GM18508 (cell line): ENCODE data around the gene ITGB4.

ENCODE experiments used
- ATAC-seq: cut with Tn5 transposase; IDR thresholded peaks from one replicate; pipeline ENCODE4 v1.9.1; 2021; ENCODE audit warnings: moderate number of reproducible peaks; ENCODE audit not compliant: insufficient read depth, unreplicated experiment

ITGB4 gene

DNA sequence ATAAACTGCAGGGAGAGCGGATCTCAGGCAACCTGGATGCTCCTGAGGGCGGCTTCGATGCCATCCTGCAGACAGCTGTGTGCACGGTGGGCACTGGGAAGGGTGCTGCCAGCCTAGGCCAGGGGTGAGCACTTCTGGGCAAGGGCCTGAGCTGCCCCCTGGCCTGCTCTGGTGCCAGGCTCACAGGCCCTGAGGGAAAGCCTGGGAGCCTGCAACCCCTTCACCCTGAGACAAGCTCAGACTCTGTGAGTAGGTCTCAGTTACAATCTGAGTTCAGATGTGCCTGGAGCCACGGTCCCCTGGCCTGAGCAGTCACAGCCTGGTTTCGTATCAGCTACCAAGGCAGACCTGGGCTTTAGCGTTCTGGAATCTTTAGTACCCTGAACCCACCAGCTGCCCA, 8.1 kb downstream of the ITGB4 start:
- ATAC-seq: no peak

DNA sequence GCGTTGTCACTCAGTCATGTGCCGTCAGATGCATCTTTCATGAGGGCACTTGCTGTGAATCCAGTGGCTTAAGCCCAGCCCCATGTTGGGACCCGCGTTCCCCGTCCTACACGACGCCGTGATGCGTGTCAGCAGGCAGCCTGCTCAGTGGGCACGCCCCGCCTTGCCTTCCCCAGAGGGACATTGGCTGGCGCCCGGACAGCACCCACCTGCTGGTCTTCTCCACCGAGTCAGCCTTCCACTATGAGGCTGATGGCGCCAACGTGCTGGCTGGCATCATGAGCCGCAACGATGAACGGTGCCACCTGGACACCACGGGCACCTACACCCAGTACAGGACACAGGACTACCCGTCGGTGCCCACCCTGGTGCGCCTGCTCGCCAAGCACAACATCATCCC, 8.8 kb downstream of the ITGB4 start:
- ATAC-seq: no peak

DNA sequence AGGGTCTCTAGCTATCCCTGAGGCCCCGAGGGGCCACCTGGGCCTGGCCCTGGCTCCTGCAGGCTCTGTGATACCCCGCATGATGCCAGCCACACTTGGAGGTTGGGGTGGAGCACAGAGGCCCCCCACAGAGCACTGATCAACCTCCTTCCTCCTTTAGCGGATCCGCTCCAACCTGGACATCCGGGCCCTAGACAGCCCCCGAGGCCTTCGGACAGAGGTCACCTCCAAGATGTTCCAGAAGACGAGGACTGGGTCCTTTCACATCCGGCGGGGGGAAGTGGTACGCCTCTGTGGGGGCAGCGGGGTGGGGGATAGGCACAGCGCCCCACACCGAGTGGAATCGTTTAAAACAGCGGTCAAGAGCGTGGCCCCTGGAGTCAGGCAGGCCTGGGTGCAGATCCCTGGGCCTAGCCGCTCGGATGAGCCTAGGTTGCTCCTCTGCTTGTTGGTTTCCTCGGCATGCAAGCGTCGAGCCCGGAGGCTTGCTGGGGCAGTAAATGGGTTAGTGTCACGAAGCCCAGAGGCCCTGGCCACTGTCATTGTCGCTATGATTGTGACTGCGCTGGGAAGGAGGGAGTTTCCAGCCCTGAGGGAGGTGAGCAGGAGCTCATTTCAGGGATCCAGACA, 9.9 kb downstream of the ITGB4 start:
- no peak for ATAC-seq

DNA sequence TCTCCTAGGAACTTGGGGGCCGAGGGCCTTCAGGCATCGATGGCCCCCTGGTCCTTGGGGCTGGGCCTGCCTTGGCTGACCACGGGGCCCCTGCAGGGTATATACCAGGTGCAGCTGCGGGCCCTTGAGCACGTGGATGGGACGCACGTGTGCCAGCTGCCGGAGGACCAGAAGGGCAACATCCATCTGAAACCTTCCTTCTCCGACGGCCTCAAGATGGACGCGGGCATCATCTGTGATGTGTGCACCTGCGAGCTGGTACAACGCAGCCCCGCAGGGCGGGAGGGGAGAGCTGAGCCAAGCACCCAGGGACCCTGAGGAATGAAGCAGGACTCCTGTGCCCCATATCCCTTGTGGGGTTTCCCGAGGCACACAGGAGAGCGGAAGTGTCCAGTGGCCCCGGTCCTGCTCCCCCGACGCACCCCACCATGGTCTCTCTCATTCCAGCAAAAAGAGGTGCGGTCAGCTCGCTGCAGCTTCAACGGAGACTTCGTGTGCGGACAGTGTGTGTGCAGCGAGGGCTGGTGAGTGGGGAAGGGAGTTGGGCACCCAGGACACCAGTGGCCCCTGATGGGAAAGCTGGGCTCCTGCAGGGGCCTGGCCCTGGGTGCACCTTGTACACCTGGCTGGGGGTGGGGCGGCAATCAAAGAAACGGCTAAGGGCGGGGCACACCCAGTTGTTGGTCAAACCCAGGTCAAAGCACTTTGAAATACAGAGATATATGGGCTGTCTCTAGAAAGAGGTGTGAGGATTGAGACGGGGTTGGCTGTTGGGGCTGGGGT, 10.6 kb downstream of the ITGB4 start:
- ATAC-seq: no peak

DNA sequence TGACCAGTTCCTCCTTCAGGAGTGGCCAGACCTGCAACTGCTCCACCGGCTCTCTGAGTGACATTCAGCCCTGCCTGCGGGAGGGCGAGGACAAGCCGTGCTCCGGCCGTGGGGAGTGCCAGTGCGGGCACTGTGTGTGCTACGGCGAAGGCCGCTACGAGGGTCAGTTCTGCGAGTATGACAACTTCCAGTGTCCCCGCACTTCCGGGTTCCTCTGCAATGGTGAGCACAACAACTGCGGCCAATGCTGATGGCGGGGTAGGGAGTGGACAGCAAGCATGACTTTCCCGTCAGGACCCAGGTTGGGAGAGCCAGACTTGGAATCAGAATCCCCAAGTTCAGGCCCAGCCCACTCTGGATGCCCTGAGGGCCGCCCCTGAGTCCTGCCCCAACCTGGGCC, 12.2 kb downstream of the ITGB4 start:
- ATAC-seq: no peak

DNA sequence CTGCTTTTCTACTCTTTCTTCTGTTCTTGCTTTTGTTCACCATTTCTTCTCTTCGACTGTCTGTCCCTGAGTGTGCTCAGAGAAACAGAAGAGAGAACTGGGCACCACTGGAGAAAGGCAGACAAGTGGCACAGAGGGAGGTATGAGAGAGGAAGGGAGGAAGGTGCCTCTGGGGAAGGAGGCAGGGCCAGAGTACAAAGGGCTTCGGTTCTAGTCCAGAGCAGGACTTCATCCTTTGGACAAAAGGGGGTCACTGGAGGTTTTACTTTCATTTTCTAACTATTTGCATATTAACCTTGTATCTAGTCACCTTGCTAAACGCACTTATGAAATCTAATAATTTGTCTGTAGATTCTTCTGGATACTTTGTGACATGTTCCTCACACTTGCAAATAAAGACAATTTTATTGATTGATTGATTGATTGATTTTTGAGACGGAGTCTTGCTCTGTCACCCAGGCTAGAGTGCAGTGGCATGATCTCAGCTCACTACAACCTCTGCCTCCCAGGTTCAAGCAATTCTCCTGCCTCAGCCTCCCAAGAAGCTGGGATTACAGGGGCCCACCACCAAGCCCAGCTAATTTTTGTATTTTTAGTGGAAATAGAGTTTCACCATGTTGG, 13.5 kb downstream of the ITGB4 start:
- no peak for ATAC-seq

DNA sequence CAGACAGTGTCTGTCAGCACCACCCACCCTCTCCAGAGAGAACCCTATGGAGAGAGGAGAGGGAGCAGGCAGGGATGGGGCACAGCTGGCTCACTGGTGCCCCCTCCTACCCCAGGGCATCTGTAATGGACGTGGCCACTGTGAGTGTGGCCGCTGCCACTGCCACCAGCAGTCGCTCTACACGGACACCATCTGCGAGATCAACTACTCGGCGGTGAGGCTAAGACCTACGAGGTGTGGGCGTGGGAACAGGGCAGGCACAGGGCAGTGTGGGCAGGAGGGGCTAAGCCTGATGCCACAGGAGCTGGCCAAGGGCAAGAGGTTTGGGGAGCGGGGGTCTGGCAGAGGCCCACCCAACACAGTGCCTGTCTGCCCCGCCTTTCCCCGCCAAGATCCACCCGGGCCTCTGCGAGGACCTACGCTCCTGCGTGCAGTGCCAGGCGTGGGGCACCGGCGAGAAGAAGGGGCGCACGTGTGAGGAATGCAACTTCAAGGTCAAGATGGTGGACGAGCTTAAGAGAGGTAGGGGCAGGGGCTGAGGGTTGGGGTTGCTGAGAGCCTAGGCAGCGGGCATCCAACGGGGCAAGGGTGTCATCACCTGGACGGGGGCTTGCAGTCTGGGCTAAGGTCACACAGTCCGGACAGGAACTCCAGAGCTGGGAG, 15.0 kb downstream of the ITGB4 start:
- no peak for ATAC-seq

DNA sequence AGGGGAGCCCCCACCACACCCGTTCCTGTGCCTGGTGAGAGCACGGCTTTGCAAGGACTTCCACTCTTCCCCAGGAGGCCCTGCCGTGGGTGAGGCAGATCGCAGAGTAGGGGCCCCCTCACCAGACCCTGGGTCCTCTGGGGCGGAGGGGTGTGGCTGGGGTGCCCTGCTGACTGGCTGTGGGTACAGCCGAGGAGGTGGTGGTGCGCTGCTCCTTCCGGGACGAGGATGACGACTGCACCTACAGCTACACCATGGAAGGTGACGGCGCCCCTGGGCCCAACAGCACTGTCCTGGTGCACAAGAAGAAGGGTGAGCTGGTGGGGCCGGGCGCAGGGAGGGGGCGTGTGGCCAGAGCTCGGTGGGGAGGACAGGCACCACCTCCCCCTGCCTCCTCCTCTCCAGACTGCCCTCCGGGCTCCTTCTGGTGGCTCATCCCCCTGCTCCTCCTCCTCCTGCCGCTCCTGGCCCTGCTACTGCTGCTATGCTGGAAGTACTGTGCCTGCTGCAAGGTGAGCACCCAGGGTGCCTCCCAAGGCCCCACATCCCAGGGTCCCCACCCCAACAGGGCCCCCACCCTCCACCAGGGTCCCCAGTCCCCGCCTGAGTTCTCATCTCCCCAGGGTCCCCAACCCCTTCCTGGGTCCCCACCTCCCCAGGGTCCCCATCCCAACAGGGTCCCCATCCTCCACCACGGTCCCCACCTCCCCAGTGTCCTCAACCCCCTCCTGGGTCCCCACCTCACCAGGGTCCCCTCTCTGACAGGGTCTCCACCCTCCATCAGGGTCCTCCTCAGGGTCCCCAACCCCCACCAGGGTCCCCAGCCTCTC, 16.1 kb downstream of the ITGB4 start:
- ATAC-seq: no peak

DNA sequence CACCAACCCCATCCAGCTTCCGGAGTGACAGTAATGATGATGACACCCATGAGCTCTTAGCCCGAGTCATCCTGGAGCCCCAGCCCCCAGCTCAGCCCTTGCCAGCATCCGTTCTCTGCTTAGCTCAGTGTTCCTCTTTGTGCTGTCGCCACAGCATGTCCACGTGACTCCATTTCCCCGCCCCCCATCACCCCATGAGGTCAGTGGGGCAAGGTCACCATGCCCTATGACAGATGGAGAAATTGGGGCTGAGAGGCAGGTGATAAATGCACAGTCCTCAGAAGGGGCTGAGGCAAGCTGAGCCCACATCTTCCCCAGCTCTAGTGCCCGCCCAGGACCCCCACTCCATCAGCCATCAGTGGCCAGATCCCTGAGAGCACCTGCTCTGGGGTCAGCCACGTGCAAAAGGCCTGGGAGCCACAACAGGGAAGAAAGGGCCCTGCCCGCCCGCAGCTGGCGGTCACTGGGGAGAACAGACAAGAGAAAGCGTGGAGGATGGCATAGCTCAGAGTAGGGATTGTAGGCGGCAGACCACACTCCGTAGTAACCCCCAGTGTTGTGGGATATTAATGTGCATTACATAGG, 17.1 kb downstream of the ITGB4 start:
- ATAC-seq: no peak

DNA sequence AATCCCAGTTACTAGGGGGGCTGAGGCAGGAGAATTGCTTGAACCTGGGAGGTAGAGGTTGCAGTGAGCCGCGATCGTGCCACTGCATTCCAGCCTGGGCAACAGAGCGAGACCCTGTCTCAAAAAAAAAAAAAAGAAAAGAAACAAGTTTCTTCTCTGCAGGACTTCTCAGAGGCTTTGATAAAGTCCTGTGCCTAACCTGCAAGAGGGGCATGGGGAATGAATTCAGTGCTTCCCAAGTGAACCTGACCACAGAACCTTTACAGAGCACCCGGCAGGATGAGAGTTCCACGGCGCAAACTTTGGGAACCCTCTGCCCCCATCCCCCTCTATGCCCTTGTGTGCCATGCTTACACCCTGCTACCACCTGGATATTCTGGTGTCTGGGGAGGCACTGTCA, 17.9 kb downstream of the ITGB4 start:
- ATAC-seq: no peak

DNA sequence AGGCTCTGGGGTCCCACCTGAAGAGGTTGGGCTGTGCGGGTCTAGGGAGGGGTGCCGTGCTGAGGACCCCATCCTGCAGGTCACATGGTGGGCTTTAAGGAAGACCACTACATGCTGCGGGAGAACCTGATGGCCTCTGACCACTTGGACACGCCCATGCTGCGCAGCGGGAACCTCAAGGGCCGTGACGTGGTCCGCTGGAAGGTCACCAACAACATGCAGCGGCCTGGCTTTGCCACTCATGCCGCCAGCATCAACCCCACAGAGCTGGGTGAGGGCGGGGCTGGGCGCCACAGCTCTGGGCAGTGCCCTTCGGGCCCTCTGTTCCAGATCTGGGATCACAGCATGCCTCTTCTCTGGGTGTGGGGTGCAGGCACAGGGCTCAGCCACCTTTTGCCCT, 18.5 kb downstream of the ITGB4 start:
- ATAC-seq: no peak

DNA sequence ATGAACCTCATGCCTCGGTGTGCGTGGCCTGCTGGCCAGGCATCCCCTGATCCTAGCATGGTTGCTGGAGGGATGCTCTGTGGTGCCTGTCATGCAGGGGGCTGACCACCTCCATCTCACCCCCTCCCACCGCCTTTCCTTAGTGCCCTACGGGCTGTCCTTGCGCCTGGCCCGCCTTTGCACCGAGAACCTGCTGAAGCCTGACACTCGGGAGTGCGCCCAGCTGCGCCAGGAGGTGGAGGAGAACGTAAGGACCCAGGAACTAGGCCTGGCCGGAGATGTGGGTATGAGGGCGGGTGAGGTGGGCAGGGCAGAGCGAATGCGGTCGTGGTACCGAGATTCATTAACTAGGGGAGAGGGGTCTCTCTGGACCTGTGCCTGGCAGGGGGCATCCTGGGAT, 19.0 kb downstream of the ITGB4 start:
- ATAC-seq: no peak

DNA sequence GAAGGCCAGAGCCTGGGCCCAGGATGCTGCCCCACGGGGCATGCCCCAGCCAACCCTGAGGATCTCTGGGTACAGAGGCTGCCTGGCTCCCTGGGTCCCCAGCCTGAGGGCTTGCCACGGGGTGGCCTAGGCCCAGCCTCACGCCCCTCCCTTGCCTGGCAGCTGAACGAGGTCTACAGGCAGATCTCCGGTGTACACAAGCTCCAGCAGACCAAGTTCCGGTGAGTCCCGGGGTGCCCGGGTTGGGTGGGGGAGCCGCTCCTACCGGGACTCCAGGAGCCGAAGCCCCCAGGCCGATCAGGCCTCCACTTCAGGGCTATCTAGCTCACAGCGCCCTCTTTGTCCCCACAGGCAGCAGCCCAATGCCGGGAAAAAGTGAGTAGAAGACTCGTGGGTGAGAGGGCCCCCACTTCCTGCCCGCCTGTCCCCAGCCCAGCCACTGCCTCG, 19.4 kb downstream of the ITGB4 start:
- ATAC-seq: no peak

DNA sequence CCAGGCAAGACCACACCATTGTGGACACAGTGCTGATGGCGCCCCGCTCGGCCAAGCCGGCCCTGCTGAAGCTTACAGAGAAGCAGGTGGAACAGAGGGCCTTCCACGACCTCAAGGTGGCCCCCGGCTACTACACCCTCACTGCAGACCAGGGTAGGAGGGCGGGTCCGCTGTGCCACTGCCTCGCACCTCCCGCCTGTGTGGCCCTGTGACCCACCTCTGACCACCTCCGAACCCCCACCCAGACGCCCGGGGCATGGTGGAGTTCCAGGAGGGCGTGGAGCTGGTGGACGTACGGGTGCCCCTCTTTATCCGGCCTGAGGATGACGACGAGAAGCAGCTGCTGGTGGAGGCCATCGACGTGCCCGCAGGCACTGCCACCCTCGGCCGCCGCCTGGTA, 21.1 kb downstream of the ITGB4 start:
- ATAC-seq: no peak

DNA sequence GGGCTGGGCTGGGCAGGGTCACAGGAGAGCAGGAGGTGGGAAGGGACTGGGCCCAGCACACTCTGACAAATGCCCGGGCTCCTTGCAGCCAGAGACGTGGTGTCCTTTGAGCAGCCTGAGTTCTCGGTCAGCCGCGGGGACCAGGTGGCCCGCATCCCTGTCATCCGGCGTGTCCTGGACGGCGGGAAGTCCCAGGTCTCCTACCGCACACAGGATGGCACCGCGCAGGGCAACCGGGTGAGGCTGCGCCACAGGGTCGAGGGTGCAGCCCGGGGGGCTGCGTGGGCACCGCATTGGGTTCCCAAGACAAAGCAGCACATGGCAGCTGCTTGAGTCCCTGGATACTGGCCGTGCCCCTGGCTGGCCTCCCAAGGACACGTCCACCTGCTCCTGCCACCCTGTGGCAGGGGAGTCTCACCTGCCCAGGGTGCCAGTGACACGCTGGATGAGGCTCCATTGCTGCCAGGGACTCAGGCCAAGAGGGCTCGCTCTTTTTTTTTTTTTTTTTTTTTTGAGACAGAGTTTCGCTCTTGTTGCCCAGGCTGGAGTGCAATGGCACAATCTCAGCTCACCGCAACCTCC, 22.5 kb downstream of the ITGB4 start:
- no peak for ATAC-seq

DNA sequence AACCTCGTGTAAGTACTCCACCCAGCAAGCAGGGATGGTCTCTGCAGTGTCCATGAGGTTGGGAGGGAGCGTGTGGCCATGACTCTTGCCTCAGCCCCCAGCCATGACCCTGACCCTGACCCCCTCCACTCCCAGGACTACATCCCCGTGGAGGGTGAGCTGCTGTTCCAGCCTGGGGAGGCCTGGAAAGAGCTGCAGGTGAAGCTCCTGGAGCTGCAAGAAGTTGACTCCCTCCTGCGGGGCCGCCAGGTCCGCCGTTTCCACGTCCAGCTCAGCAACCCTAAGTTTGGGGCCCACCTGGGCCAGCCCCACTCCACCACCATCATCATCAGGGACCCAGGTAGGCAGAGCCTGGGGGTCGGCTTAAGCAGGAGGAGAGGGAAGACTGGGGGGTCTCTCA, 27.4 kb downstream of the ITGB4 start:
- ATAC-seq: no peak

DNA sequence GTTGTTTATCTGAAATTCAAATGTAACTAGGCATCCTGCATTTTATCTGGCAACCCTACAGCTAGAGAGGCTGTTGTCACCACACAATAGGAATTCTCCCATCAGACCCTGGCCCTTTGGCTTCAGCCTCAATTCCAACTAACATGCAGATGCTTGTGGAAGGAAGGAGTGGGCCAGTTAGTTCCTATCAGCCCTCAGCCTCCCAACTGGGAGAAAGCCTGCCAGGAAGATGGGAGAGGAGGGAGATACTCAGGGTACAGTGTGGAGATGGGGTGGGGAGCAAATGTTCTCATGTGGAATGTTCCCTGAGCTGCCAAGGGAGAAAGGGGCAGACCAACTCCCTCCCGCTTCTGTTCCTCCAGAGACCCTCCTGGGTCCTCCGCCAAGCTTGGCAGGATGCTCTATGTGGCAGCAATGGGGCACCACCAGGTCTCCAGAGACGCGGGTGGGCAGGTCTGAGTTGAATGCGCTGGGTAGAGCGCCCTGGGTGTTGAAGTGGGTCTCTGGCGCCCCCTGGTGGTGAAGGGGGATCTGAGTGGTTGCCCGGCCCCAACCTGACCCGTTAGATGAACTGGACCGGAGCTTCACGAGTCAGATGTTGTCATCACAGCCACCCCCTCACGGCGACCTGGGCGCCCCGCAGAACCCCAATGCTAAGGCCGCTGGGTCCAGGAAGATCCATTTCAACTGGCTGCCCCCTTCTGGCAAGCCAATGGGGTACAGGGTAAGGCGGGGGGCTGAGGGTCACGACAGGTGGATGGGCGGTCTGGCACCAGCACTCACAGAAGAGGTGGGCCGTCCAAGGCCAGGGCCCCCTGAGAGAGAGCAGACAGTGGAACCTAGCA, 28.5 kb downstream of the ITGB4 start:
- ATAC-seq: no peak

DNA sequence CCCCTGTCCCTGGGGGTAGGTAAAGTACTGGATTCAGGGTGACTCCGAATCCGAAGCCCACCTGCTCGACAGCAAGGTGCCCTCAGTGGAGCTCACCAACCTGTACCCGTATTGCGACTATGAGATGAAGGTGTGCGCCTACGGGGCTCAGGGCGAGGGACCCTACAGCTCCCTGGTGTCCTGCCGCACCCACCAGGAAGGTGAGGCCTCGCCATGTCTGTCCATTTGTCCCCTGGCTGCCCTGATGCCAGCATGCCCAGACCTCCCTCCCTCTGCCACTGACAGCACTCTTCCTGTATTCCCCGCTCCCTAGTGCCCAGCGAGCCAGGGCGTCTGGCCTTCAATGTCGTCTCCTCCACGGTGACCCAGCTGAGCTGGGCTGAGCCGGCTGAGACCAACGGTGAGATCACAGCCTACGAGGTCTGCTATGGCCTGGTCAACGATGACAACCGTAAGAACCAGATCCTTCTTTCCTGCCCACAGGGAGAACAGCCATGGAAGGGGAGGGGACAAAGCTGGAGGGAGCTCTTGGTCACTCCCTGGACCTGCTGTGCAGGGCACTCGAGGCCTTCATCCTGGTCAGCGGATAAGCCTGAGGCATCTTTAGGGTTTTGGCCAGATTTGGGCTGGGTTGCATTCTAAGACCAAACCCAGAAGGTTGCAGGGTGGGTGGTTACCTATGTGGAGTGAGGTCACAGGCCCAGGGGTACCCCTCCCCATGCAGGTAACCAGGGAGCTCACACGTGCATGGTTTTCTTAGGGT, 29.6 kb downstream of the ITGB4 start:
- ATAC-seq: no peak
